Activated naive CD4-positive, alpha-beta T cell treated with anti-CD3 and anti-CD28 coated beads for 36 hours (primary cell): ENCODE data around the gene LMO7. TPM values are rescaled to one million over a fixed set of nuclear protein-coding genes. Genes with fewer than 3 reads are reported as not detected.

Experiments used
- CTCF ChIA-PET: fragments of 350-600 bp; sonication (Branson Sonifier 250); formaldehyde crosslinking; loops from one replicate; lab custom pipeline; 2021; ENCODE audit warnings: antibody characterized with exemption; lab: Charles Lee
- DNase-seq: peaks from one replicate; pipeline ENCODE4 v3.0.0-alpha.2; 2020
- H3K27ac Mint-ChIP-seq: one replicate; pipeline ENCODE4 v1.8.0; 2021; ENCODE audit warnings: mild to moderate bottlenecking, mixed read lengths
- H3K27me3 Mint-ChIP-seq: one replicate; pipeline ENCODE4 v1.8.0; 2021; ENCODE audit warnings: low read depth, mixed read lengths
- H3K36me3 Mint-ChIP-seq: one replicate; pipeline ENCODE4 v1.8.0; 2021; ENCODE audit warnings: low read depth, mixed read lengths
- H3K4me1 Mint-ChIP-seq: one replicate; pipeline ENCODE4 v1.8.0; 2021; ENCODE audit warnings: low read depth, mixed read lengths
- H3K4me3 Mint-ChIP-seq: one replicate; pipeline ENCODE4 v1.8.0; 2021; ENCODE audit warnings: mild to moderate bottlenecking, moderate library complexity, mixed read lengths
- H3K9me3 Mint-ChIP-seq: one replicate; pipeline ENCODE4 v1.8.0; 2021; ENCODE audit warnings: mixed read lengths
- intact Hi-C: fragments of 100-400 bp; cut with micrococcal nuclease; formaldehyde crosslinking; loops from one replicate; pipeline ENCODE4 v1.15.1; 2023
- total RNA-seq, 2 experiments: library from RNA; stranded (reverse); gene quantifications; one replicate each; pipeline ENCODE4 v1.2.3, GENCODE V29; 2021

Gene LMO7
- total RNA-seq, 2 experiments from 2014 or later, result 10.5 to 12.0 TPM

DNA sequence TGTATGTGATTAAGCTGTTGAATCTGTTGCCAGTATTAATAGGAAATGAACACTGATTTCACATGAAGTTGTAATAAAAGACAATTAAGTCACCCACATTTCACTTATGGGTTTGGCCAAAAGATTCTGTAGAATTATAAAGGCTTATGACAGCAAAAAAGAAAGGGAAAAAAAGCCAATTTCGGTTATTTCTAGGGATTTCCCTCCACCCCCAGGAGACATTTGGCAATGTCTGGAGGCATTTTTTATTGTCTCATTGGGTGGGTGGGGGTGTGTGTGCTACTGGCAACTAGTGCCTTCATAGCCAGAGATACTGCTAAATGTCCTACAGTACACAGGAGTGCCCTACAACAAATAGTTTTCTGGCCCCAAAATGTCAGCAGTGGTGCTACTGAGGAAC is 175.7 kb downstream of the LMO7 start:
- H3K27ac Mint-ChIP-seq, result no peak overlapping the region
- no peaks in the 10 kb centered on the region for H3K9me3 Mint-ChIP-seq
- no peak for DNase-seq
- H3K36me3 Mint-ChIP-seq, result peaks cover 7% of the 10 kb centered on the region
- H3K27me3 Mint-ChIP-seq, result no peaks in the 10 kb centered on the region
- CTCF ChIA-PET, result no interaction called here
- no peak overlapping the region for H3K4me3 Mint-ChIP-seq
- intact Hi-C loops, result no loop called here
- H3K4me1 Mint-ChIP-seq, result no peaks in the 10 kb centered on the region

DNA sequence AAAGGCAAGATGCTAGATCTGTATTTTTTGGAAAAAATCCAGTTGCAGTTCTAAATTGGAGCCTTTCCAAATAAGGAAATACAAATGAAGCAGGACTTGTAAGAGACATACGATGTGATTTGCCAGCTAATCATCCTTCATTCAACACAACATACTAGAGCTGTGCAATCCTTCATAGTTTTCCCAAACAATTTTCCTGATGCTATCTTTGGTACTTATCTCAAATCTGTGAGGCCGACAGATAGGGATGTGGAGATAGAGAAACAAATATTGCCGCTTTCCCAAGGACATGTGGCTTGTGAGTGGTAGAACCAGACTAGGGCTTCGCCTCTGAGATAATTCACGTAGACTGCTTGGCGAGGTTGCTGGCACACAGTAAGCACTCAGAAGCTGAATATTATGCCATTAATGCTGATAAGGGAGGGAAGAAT is 176.6 kb downstream of the LMO7 start:
- peaks cover under 1% of the 10 kb centered on the region for H3K36me3 Mint-ChIP-seq
- H3K4me3 Mint-ChIP-seq, result no peak overlapping the region
- no peaks in the 10 kb centered on the region for H3K9me3 Mint-ChIP-seq
- intact Hi-C loops, result no loop called here
- CTCF ChIA-PET, result no interaction called here
- no peak for DNase-seq
- H3K27me3 Mint-ChIP-seq, result no peaks in the 10 kb centered on the region
- H3K4me1 Mint-ChIP-seq, result no peaks in the 10 kb centered on the region
- H3K27ac Mint-ChIP-seq, result no peak overlapping the region

DNA sequence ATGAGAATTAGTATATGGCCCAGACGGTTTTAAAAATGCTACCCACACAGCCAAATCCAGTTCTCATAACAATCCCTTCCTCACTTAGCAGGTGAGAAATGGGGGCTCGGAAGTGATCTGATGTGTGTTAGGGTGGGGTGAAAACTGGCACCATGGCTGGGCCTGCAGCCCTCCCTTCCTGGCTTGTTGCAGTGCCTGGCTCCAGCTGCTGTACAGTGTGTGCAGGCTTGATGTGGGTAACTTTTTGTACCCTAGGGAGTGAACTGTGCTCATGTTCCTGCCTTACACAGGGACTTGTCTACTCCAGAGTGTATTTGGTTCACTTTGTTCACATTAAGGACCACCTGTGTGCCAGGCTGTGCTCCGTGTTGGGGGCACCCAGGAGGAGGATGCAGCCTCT is 177.2 kb downstream of the LMO7 start:
- Mint-ChIP-seq H3K27ac (no peak overlapping the region), H3K36me3 (no peaks in the 10 kb centered on the region), H3K4me1 (no peaks in the 10 kb centered on the region), H3K27me3 (no peaks in the 10 kb centered on the region), H3K4me3 (no peak overlapping the region), H3K9me3 (no peaks in the 10 kb centered on the region)
- CTCF ChIA-PET, result no interaction called here
- intact Hi-C loops, result no loop called here
- DNase-seq, result no peak

DNA sequence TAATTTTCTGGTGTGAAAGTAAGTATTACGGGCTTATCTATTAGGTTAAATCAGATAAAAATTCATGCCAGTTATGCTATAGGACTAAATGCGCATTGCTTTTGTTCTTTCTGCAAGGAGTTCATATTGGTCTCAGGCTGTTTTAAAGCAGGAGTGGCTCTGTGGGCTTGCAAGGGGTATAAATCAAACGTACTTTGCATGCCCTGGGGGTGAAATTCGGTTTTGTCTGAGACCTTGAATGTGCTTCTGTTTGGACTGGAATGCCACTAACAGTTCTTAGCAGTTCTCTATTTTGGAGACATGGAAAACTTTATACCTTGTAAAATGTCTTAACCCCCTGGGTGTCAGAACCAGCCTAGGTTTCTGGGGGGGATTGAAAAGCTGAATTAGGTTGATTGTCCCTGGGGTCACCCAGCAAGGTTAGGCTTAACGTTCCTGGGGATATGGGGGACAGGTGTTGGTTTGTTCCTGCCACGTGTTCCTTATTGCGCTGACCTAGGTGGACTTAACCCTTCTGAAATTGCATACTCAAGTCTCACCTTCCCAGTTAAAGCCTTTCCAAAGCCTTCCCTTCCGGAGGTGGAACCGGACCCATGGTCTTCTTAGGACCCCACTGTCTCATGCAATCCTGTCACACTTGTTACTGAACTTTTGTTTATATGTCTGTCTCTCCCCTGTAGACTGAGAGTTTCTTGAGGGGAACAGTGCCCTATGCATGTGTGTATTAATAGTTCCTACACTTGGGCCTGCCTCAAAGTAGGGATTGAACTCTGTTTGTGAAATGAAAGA is 182.2 kb downstream of the LMO7 start:
- DNase-seq, result no peak
- Mint-ChIP-seq H3K27ac (no peak overlapping the region), H3K27me3 (no peaks in the 10 kb centered on the region), H3K9me3 (no peaks in the 10 kb centered on the region), H3K36me3 (peaks cover 12% of the 10 kb centered on the region), H3K4me3 (no peak overlapping the region), H3K4me1 (no peaks in the 10 kb centered on the region)
- intact Hi-C loops, result no loop called here
- CTCF ChIA-PET, result no interaction called here

DNA sequence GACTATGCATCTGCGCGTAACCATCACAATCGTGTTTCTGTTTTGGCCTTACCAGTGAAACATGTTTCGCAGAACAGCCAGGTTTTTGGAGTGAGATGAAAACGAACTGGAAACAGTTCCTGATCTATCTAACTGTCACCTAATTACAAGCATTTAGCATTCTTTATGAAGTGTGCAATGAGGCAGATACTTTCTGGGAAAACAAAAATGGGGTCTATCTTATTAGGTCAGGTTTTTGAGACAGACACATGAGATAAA is 182.8 kb downstream of the LMO7 start:
- Mint-ChIP-seq H3K9me3 (no peaks in the 10 kb centered on the region), H3K4me3 (no peak overlapping the region), H3K36me3 (peaks cover 17% of the 10 kb centered on the region), H3K4me1 (no peaks in the 10 kb centered on the region), H3K27me3 (no peaks in the 10 kb centered on the region), H3K27ac (no peak overlapping the region)
- CTCF ChIA-PET, result interaction anchor here (0.7 kb wide), 1 partner anchor 14 kb away, joined by 3 read pairs; no protein-coding TSS in a partner anchor
- intact Hi-C loops, result no loop called here
- no peak for DNase-seq

DNA sequence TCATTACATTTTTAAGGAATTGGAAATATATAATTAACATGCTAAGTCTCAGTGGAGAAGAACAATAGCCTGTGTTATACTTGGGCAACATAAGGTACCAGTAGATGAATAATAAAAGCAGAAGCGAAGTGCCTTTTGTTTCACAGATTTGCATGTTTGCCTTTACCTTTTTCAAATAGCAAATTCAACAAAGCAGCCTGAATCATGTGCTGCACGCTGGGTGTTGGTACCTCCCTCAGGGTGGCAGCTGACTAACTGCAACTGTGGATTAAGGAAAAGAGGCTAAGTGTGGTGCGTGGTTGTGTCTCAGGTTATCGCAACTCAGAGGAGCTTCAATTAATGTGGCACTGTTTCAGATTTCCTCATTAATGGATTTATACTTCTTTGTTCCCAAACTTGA is 189.0 kb downstream of the LMO7 start:
- CTCF ChIA-PET, result interaction anchor here (1.0 to 2.0 kb wide), 2 partner anchors 11 to 129 kb away, joined by 3 to 6 read pairs; no protein-coding TSS in a partner anchor
- no peaks in the 10 kb centered on the region for H3K9me3 Mint-ChIP-seq
- no peak for DNase-seq
- intact Hi-C loops, result no loop called here
- peaks cover 34% of the 10 kb centered on the region for H3K36me3 Mint-ChIP-seq
- H3K27ac Mint-ChIP-seq, result no peak overlapping the region
- no peak overlapping the region for H3K4me3 Mint-ChIP-seq
- H3K4me1 Mint-ChIP-seq, result no peaks in the 10 kb centered on the region
- no peaks in the 10 kb centered on the region for H3K27me3 Mint-ChIP-seq

DNA sequence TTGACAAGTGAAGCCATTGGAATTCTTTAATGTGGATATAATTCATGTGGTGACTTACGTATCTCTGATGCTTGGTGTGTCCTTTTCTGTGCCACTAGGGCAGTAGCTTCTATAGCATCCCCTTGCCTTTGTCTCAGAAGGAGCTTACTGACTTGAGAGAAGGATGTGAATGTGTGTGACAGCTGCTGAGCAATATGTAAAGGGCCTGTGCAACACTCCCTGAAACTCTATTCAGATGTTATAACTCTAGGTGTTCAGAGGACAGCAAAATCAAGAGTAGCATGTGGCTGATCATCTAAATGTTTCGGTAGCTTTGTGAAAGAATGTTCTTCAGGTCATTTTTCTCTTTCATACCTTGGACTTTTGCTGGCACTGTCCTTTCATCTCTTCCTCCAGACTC is 189.5 kb downstream of the LMO7 start:
- no peak for DNase-seq
- Mint-ChIP-seq H3K36me3 (peaks cover 34% of the 10 kb centered on the region), H3K4me1 (no peaks in the 10 kb centered on the region), H3K27me3 (no peaks in the 10 kb centered on the region), H3K27ac (no peak overlapping the region), H3K9me3 (no peaks in the 10 kb centered on the region), H3K4me3 (no peak overlapping the region)
- intact Hi-C loops, result no loop called here
- CTCF ChIA-PET, result interaction anchor here (1.0 to 2.0 kb wide), 2 partner anchors 10 to 130 kb away, joined by 3 to 6 read pairs; no protein-coding TSS in a partner anchor

DNA sequence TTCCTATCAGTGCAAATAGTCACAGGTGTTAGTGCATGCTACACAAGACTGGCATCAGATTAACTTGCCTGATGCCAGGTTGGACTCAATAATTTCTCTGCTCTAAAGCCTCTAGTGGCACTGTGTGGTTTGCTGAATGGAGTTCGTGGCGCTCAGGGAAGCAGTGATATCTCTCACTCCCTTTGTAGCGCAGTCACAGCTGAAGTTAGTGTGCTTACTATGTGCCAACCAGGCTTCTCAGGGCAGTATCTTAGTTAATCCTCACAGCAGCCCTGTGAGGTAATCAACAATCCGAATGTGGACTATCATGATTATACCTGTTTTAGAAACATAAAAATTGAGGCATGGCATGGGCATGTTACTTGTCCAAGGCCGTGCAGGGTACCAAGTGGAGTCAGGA is 190.3 kb downstream of the LMO7 start:
- H3K9me3 Mint-ChIP-seq, result peaks cover 7% of the 10 kb centered on the region
- no peak overlapping the region for H3K4me3 Mint-ChIP-seq
- peaks cover 36% of the 10 kb centered on the region for H3K36me3 Mint-ChIP-seq
- H3K4me1 Mint-ChIP-seq, result no peaks in the 10 kb centered on the region
- no peaks in the 10 kb centered on the region for H3K27me3 Mint-ChIP-seq
- no peak for DNase-seq
- CTCF ChIA-PET, result interaction anchor here (0.8 to 2.0 kb wide), 2 partner anchors 18 to 130 kb away, joined by 3 to 6 read pairs; no protein-coding TSS in a partner anchor
- H3K27ac Mint-ChIP-seq, result no peak overlapping the region
- intact Hi-C loops, result no loop called here

DNA sequence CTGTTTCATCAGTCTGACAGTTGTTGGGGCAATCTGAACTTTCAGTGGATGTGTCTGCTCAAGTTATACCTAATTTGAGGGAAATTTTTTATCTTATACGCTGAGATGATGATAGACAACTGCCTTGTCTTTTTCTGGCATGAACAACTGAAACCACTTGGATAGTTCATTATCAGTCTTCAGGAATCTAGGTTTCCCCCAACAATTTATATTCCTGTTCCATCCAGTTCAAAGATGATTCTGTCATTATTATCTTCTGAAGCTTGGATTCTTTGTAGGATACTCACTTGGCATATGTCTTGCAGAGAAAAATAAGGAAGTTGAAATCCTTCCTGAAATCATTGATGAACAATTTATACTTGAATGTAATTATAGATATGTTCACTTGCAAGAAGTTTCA is 193.7 kb downstream of the LMO7 start:
- intact Hi-C loops, result no loop called here
- Mint-ChIP-seq H3K27ac (no peak overlapping the region), H3K9me3 (peaks cover 10% of the 10 kb centered on the region), H3K27me3 (no peaks in the 10 kb centered on the region), H3K36me3 (peaks cover 27% of the 10 kb centered on the region), H3K4me1 (no peaks in the 10 kb centered on the region), H3K4me3 (no peak overlapping the region)
- no peak for DNase-seq
- CTCF ChIA-PET, result no interaction called here

DNA sequence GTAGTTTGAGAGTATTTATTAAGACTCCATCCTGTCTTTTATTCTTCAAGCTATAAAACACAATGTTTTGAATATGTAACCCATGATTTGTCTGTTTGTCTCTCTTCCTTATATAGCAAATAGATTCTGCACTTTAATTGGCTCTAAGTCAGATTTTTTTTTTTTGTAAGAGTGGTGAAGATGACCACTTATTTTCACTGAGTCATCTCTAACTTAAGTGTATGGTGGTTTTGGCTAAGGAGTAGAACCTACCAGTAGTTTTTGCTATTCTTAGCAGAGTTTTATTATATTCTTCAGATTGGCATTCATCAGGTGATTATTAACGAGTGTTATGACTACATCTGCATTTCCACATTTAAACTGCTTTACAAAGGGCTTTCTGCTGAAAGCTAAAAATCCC is 194.7 kb downstream of the LMO7 start:
- Mint-ChIP-seq H3K27me3 (no peaks in the 10 kb centered on the region), H3K4me3 (no peak overlapping the region), H3K27ac (no peak overlapping the region), H3K9me3 (peaks cover 10% of the 10 kb centered on the region), H3K36me3 (peaks cover 27% of the 10 kb centered on the region), H3K4me1 (no peaks in the 10 kb centered on the region)
- CTCF ChIA-PET, result no interaction called here
- no peak for DNase-seq
- intact Hi-C loops, result no loop called here

DNA sequence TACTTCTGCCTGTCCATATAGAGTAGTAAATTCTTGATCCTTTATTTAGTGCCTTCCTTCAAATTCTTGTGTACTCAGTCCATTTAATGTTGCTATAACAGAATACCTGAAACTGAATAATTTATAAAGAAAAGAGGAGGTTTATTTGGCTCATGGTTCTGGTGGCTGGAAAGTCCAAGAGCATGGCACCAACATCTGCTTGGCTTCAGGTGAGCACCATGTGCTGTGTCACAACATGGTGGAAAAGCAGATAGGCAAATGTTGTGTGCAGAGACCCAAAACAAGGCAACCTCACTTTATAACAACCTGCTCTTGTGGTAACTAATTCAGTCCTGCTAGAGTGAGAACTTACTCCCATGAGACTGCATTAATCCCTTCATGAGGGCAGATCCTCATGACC is 195.3 kb downstream of the LMO7 start:
- Mint-ChIP-seq H3K27ac (no peak overlapping the region), H3K4me3 (no peak overlapping the region), H3K27me3 (no peaks in the 10 kb centered on the region), H3K9me3 (peaks cover 10% of the 10 kb centered on the region), H3K4me1 (no peaks in the 10 kb centered on the region), H3K36me3 (peaks cover 27% of the 10 kb centered on the region)
- DNase-seq, result no peak
- intact Hi-C loops, result no loop called here
- CTCF ChIA-PET, result no interaction called here

DNA sequence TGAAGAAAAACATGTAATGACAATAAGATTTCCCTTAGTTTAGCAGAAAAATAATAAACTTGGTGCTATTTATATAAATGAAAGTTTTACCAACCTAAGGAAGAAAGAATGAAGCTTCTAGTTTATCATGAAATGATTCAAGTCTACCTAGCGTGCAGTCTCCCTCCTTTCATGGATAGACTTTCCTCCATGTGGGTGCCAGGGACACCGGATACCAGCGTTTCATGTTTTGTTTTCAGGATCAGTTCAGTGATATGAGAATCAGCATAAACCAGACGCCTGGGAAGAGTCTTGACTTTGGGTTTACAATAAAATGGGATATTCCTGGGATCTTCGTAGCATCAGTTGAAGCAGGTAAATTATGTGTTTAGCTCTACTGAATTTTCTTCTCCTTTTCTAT is 196.7 kb downstream of the LMO7 start:
- CTCF ChIA-PET, result interaction anchor here (0.6 to 1.0 kb wide), 2 partner anchors 14 to 137 kb away, joined by 3 to 5 read pairs; no protein-coding TSS in a partner anchor
- peaks cover 10% of the 10 kb centered on the region for H3K9me3 Mint-ChIP-seq
- H3K4me3 Mint-ChIP-seq, result no peak overlapping the region
- no peak overlapping the region for H3K27ac Mint-ChIP-seq
- intact Hi-C loops, result no loop called here
- DNase-seq, result no peak
- peaks cover 28% of the 10 kb centered on the region for H3K36me3 Mint-ChIP-seq
- no peaks in the 10 kb centered on the region for H3K27me3 Mint-ChIP-seq
- no peaks in the 10 kb centered on the region for H3K4me1 Mint-ChIP-seq

DNA sequence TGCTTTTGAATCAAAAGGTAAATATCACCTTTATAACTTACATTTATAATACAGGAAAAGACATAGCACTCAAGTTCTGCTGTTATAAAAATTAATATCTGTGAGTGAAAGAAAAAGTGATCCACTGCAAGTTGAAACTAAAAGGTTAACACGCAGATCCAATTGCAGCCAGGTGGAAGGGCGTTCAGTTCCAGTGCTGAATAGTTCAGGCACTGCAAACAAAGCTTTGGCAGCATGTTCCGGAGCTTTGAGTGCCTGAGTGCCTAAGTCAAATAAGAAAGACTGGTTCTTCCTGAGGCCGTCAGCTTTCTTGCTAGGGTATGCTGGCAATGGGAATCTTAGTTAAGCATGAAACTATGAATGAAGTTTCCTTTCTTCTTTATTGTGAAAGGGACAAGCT is 200.3 kb downstream of the LMO7 start:
- H3K27ac Mint-ChIP-seq, result no peak overlapping the region
- intact Hi-C loops, result no loop called here

More for the DNA sequence above, 200.3 kb downstream of the LMO7 start:
- H3K27me3 Mint-ChIP-seq, result no peaks in the 10 kb centered on the region
- no peak overlapping the region for H3K4me3 Mint-ChIP-seq
- peaks cover 17% of the 10 kb centered on the region for H3K36me3 Mint-ChIP-seq
- H3K4me1 Mint-ChIP-seq, result peaks cover 6% of the 10 kb centered on the region
- peaks cover 3% of the 10 kb centered on the region for H3K9me3 Mint-ChIP-seq
- CTCF ChIA-PET, result no interaction called here
- DNase-seq, result no peak
